Measurements from ENCODE around the gene CFAP251. TPM values are rescaled to one million over a fixed set of nuclear protein-coding genes. Genes with fewer than 3 reads are reported as not detected.

CFAP251 gene
- polyA plus RNA-seq, 3 donors, result 0.08 to 0.17 TPM; not detected in 1

DNA sequence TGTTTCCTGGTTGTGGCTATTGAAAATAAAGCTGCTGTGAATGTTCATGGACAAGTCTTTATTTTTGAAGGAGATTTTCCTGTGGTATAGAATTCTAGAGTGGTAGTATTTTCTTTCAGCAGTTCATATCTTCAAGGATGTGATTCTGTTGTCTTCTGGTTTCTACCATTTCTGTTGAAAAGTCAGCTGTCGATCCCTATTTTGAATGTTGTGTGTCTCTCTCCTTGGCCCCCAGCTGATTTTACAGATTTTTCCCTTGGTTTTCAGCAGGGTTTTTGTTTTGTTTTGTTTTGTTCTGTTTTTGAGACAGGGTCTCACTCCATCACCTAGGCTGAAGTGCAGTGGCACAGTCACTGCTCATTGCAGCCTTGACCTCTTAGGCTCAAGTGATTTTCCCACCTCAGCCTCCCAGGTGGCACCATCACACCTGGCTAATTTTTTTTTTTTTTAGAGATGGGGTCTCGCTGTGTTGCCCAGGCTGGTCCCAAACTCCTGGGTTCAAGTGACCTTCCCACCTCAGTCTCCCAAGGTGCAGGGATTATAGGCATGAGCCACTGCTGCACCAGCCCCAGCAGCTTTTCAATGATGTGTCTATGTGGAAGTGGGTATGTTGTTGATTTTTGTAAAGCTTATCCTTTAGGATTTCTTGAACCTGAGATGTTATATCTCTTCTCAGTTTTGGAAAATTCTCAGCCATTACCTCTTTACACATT, 28.1 kb downstream of the CFAP251 start:
- intact Hi-C loops (cut with micrococcal nuclease), result no loop called here
- Histone ChIP-seq H3K4me1 (ENCODE audit: control insufficient read depth in 1 of 2, insufficient read depth in 2 of 2, low read length in 2 of 2) (no peaks in the 10 kb centered on the region), H3K9ac (ENCODE audit: insufficient read depth, low read length, poor library complexity, severe bottlenecking) (no peak overlapping the region), H3K27ac (ENCODE audit: low read depth in 1 of 2, low read length in 2 of 2) (no peak overlapping the region), H3K4me2 (replicated peaks; ENCODE audit: extremely low read depth, low read length, poor library complexity, severe bottlenecking) (no peak overlapping the region), H4K20me1 (ENCODE audit: insufficient read depth, low read length) (no peaks in the 10 kb centered on the region), H3K4me3 (replicated peaks in 1 of 3; ENCODE audit: low read depth in 2 of 3, low read length in 3 of 3) (no peak overlapping the region), H2AFZ (ENCODE audit: insufficient read depth, low read depth, low read length, poor library complexity, severe bottlenecking) (no peak overlapping the region), H3K9me3 (replicated peaks in 1 of 2; ENCODE audit: control insufficient read depth in 1 of 2, insufficient read depth in 1 of 2, low read length in 2 of 2) (peaks cover 0 to 4% of the 10 kb centered on the region in 2 donors), H3K79me2 (ENCODE audit: insufficient read depth, low read length) (no peaks in the 10 kb centered on the region), H3K27me3 (ENCODE audit: control insufficient read depth in 2 of 2, insufficient read depth in 2 of 2, low read length in 2 of 2) (no peaks in the 10 kb centered on the region), H3K36me3 (replicated peaks in 1 of 2; ENCODE audit: control insufficient read depth in 1 of 2, insufficient read depth in 2 of 2, low read length in 2 of 2) (no peaks in the 10 kb centered on the region)
- Mint-ChIP-seq H3K27ac (peak overlapping the region in 1 of 7 donors; percentile 3), H3K4me3 (no peak overlapping the region), H3K27me3 (ENCODE audit: low read depth in 3 of 3) (peaks cover 0 to 2% (median 0%) of the 10 kb centered on the region in 3 donors), H3K36me3 (no peaks in the 10 kb centered on the region), H3K4me1 (no peaks in the 10 kb centered on the region), H3K9me3 (peaks cover 0 to 4% (median 0%) of the 10 kb centered on the region in 7 donors)
- no peak for DNase-seq
- TF ChIP-seq, protein P1, sequence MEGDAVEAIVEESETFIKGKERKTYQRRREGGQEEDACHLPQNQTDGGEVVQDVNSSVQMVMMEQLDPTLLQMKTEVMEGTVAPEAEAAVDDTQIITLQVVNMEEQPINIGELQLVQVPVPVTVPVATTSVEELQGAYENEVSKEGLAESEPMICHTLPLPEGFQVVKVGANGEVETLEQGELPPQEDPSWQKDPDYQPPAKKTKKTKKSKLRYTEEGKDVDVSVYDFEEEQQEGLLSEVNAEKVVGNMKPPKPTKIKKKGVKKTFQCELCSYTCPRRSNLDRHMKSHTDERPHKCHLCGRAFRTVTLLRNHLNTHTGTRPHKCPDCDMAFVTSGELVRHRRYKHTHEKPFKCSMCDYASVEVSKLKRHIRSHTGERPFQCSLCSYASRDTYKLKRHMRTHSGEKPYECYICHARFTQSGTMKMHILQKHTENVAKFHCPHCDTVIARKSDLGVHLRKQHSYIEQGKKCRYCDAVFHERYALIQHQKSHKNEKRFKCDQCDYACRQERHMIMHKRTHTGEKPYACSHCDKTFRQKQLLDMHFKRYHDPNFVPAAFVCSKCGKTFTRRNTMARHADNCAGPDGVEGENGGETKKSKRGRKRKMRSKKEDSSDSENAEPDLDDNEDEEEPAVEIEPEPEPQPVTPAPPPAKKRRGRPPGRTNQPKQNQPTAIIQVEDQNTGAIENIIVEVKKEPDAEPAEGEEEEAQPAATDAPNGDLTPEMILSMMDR (IDR thresholded peaks at IDR 0.05), result no peak
- 100% methylated on average over 1 of the region's 2 CpGs for WGBS (ENCODE audit: insufficient coverage)

DNA sequence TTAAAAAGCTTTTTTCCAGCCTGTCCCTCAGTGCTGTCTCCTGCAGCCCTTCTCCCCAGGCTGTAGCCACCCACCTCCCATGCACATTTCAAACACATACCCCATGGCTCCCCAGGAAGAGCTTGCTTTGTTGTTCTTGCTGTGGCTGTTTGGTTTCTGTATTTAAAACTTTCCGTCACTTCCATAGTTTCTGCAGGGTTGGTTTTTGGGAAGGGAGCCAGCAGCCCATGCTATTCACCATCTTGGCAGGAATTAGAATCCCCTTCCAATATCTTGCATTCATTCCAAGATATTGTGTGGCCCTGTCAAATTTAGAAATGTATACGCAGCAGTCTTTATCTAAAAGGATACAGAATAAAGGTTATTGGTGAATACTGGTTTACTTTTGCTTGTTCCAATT, 29.6 kb downstream of the CFAP251 start:
- TF ChIP-seq, protein P1 (IDR thresholded peaks at IDR 0.05), result no peak
- intact Hi-C loops (cut with micrococcal nuclease), result no loop called here
- no peak overlapping the region for H3K27ac ChIP-seq (ENCODE audit: low read depth in 1 of 2, low read length in 2 of 2)
- no peak overlapping the region for H3K4me3 ChIP-seq (replicated peaks in 1 of 3; ENCODE audit: low read depth in 2 of 3, low read length in 3 of 3)
- no peaks in the 10 kb centered on the region for H3K36me3 Mint-ChIP-seq
- no peaks in the 10 kb centered on the region for H3K4me1 ChIP-seq (ENCODE audit: control insufficient read depth in 1 of 2, insufficient read depth in 2 of 2, low read length in 2 of 2)
- DNase-seq, result no peak
- H3K9me3 ChIP-seq (replicated peaks in 1 of 2; ENCODE audit: control insufficient read depth in 1 of 2, insufficient read depth in 1 of 2, low read length in 2 of 2), result peaks cover 0 to 4% of the 10 kb centered on the region in 2 donors
- H3K27me3 ChIP-seq (ENCODE audit: control insufficient read depth in 2 of 2, insufficient read depth in 2 of 2, low read length in 2 of 2), result no peaks in the 10 kb centered on the region
- H3K36me3 ChIP-seq (replicated peaks in 1 of 2; ENCODE audit: control insufficient read depth in 1 of 2, insufficient read depth in 2 of 2, low read length in 2 of 2), result no peaks in the 10 kb centered on the region
- H3K4me3 Mint-ChIP-seq, result no peak overlapping the region
- no peaks in the 10 kb centered on the region for H3K79me2 ChIP-seq (ENCODE audit: insufficient read depth, low read length)
- no CpG with 5 or more reads among the region's 2 CpGs for WGBS (ENCODE audit: insufficient coverage)
- no peaks in the 10 kb centered on the region for H3K4me1 Mint-ChIP-seq
- no peak overlapping the region for H3K27ac Mint-ChIP-seq
- H3K9me3 Mint-ChIP-seq, result peaks cover 0 to 4% (median 0%) of the 10 kb centered on the region in 7 donors
- H3K4me2 ChIP-seq (replicated peaks; ENCODE audit: extremely low read depth, low read length, poor library complexity, severe bottlenecking), result no peak overlapping the region
- H3K9ac ChIP-seq (ENCODE audit: insufficient read depth, low read length, poor library complexity, severe bottlenecking), result no peak overlapping the region
- H4K20me1 ChIP-seq (ENCODE audit: insufficient read depth, low read length), result no peaks in the 10 kb centered on the region
- peaks cover 0 to 2% (median 0%) of the 10 kb centered on the region in 3 donors for H3K27me3 Mint-ChIP-seq (ENCODE audit: low read depth in 3 of 3)
- no peak overlapping the region for H2AFZ ChIP-seq (ENCODE audit: insufficient read depth, low read depth, low read length, poor library complexity, severe bottlenecking)

Measured in CD14-positive monocyte (primary cell).